ENCODE measurements around the gene FIGNL2. TPM values are rescaled to one million over a fixed set of nuclear protein-coding genes. Genes with fewer than 3 reads are reported as not detected.

The FIGNL2 gene
- total and polyA plus RNA-seq, 2 of the 13 experiments (the other 11 are each of a cell fraction or from before 2014, with no cell fraction given), result 0.82 to 1.00 TPM

DNA sequence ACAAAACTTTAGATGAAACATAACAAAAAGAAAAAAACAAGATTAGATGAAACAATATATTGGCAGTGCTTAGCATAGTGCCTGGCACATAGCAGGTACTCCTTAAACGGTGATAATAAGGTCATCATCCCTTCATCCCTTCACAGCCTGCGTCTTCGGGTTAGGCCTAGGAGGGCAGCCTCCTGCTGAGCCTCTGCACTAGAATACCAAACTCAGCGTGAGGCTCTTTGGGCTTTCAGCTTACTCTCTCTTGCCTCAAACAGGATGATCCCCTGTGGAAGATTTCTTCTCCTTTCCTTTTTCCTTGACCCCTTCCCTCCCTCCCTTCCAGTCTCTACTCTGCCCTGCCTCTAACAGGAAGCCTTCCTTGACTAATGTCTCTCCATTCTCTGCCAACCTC is 14.4 kb upstream of the FIGNL2 start:
- Histone ChIP-seq H3K4me3 (replicated peaks in 1 of 3; ENCODE audit: insufficient read depth in 1 of 3, low read depth in 2 of 3, low read length in 3 of 3) (peak overlapping the region in 2 of 3 experiments; percentile 52 to 62; a peak in 2 of 6 replicates), H3K79me2 (ENCODE audit: insufficient read depth, low read length) (no peaks in the 10 kb centered on the region), H3K27me3 (ENCODE audit: control insufficient read depth in 1 of 2, insufficient read depth in 2 of 2, low read length in 2 of 2) (peaks cover 4 to 16% of the 10 kb centered on the region in 2 experiments; a peak in 3 of 5 replicates), H3K9me3 (ENCODE audit: low read length) (no peaks in the 10 kb centered on the region), H3K27ac (ENCODE audit: extremely low read length, insufficient read depth, low read length) (no peak overlapping the region), H3K36me3 (replicated peaks in 1 of 2; ENCODE audit: control insufficient read depth in 1 of 2, insufficient read depth in 2 of 2, low read length in 2 of 2) (no peaks in the 10 kb centered on the region), H4K20me1 (ENCODE audit: insufficient read depth, low read length) (no peaks in the 10 kb centered on the region), H3K4me1 (ENCODE audit: insufficient read depth, low read length) (peaks cover 53% of the 10 kb centered on the region), H2AFZ (ENCODE audit: low read length) (no peak overlapping the region), H3K9ac (ENCODE audit: insufficient read depth, low read depth, low read length) (no peak overlapping the region), H3K4me2 (ENCODE audit: low read depth, low read length) (peak overlapping the region; percentile 80)
- TF ChIP-seq PTBP1 (IDR thresholded peaks at IDR 0.05; ENCODE audit: low read depth, low read length, poor library complexity, severe bottlenecking), result no peak
- no peak for TF ChIP-seq ZNF124 (CRISPR knock-in tag; IDR thresholded peaks at IDR 0.05)
- TF ChIP-seq, protein P1, sequence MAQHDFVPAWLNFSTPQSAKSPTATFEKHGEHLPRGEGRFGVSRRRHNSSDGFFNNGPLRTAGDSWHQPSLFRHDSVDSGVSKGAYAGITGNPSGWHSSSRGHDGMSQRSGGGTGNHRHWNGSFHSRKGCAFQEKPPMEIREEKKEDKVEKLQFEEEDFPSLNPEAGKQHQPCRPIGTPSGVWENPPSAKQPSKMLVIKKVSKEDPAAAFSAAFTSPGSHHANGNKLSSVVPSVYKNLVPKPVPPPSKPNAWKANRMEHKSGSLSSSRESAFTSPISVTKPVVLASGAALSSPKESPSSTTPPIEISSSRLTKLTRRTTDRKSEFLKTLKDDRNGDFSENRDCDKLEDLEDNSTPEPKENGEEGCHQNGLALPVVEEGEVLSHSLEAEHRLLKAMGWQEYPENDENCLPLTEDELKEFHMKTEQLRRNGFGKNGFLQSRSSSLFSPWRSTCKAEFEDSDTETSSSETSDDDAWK (CRISPR knock-in tag; IDR thresholded peaks at IDR 0.05), result no peak
- TF ChIP-seq BCL6 (CRISPR knock-in tag; IDR thresholded peaks at IDR 0.05), result no peak
- TF ChIP-seq, protein P2, sequence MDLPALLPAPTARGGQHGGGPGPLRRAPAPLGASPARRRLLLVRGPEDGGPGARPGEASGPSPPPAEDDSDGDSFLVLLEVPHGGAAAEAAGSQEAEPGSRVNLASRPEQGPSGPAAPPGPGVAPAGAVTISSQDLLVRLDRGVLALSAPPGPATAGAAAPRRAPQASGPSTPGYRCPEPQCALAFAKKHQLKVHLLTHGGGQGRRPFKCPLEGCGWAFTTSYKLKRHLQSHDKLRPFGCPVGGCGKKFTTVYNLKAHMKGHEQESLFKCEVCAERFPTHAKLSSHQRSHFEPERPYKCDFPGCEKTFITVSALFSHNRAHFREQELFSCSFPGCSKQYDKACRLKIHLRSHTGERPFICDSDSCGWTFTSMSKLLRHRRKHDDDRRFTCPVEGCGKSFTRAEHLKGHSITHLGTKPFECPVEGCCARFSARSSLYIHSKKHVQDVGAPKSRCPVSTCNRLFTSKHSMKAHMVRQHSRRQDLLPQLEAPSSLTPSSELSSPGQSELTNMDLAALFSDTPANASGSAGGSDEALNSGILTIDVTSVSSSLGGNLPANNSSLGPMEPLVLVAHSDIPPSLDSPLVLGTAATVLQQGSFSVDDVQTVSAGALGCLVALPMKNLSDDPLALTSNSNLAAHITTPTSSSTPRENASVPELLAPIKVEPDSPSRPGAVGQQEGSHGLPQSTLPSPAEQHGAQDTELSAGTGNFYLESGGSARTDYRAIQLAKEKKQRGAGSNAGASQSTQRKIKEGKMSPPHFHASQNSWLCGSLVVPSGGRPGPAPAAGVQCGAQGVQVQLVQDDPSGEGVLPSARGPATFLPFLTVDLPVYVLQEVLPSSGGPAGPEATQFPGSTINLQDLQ (CRISPR knock-in tag; IDR thresholded peaks at IDR 0.05), result no peak
- no peak for TF ChIP-seq ZNF468 (CRISPR knock-in tag; IDR thresholded peaks at IDR 0.05)
- no peak for TF ChIP-seq HNRNPLL (IDR thresholded peaks at IDR 0.05; ENCODE audit: low read depth, low read length, poor library complexity, severe bottlenecking)
- no peak for TF ChIP-seq ZNF224 (CRISPR knock-in tag; IDR thresholded peaks at IDR 0.05)
- 41% methylated on average over 4 of the region's 4 CpGs for WGBS (ENCODE audit: low lambda C conversion rate)
- no TSS peak for BruUV-seq (replicated peaks)
- in situ Hi-C loops (cut with HindIII; ENCODE audit: extremely low pct_ligation_motif_present, low pct_unique_long_range_greater_than_20kb) (no loop called here), intact Hi-C loops (cut with micrococcal nuclease; ENCODE audit: unreplicated experiment) (no loop called here)
- FAIRE-seq (no peak), ATAC-seq (no peak), DNase-seq (ENCODE audit: low spot score) (no peak)
- ChIA-PET POLR2A (interaction anchor here (0.9 to 3.0 kb wide), 2 partner anchors 12 to 14 kb away, joined by 3 to 14 read pairs; partner anchors contain the start of gene FIGNL2), CTCF (ENCODE audit: low intra/inter-chr PET ratio, low total read pairs) (no interaction called here)

Data from HepG2 (cell line).